Right ventricle myocardium superior (tissue), 1 donor: ENCODE measurements around the gene APOB. TPM values are rescaled to one million over a fixed set of nuclear protein-coding genes. Genes with fewer than 3 reads are reported as not detected.

Experiments
- ATAC-seq: fragments of 200-7000 bp; cut with Tn5 transposase; one replicate; pipeline ENCODE4 v1.9.1; 2020; ENCODE audit warnings: mild to moderate bottlenecking; ENCODE audit not compliant: poor library complexity
- DNase-seq: peaks from one replicate; pipeline ENCODE4 v3.0.0-alpha.2; 2020
- intact Hi-C: fragments of 100-400 bp; cut with DNase I; formaldehyde crosslinking; loops from one replicate; pipeline ENCODE4 v1.11.2; 2022
- total RNA-seq: library from RNA; stranded (reverse); fragmentation: NEBNext Ultra II Directional; extraction: Animal tissue kit (Norgen Biotek cat#: 25700); gene quantifications from one replicate; pipeline ENCODE4 v1.2.1, GENCODE V29; 2021
- donor health status: DM: no; HTN: yes; CAD: no; lungs with severe emphysema.

APOB gene
- total RNA-seq, 1 donor from 2014 or later: 8.5 TPM

DNA sequence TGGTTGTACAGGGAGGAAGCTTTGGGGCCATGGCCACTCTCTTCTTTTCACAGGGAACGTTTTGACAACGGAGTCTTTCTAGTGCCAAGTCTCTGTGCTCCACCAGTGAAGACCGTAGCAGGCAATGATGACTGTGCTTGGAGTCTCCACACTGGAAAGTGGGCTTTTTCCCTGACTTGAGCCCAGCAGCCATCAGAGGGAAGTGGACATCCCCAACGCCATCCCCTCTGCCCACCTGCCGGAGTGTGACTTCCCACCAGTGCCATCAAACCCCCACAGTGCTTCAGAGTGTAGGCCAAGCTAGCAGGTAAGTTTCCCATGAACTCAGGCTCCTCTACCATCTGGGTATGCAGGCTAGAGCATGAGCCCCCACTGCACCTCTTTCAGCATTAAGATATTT, 78.7 kb downstream of the APOB start:
- intact Hi-C loops: no loop called here
- no peak for DNase-seq
- no peak for ATAC-seq

DNA sequence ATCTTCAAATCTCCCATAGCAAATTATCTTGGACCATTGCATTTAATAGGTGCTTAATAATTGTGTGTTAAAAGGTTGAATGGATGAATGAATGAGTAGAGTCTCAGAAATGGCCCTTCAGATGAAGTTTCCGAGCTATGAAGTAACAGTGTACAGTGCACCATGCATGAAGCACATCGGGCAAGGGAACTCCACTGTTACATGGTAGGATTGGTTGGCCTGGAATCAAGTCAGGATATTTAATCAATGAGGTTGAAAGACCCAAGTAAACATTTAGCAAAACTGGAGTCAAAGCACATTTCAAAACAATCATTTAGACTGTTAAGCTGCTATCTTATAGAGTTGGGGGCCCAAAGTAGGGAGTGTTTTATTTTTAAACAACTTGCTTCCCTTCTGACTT, 80.0 kb downstream of the APOB start:
- ATAC-seq (no peak), DNase-seq (no peak)
- intact Hi-C loops: loop anchor here (2.0 kb wide), 1 partner anchor 301 kb away; no protein-coding TSS in a partner anchor

- DNase-seq (peak; percentile 74), ATAC-seq (peak; percentile 78)
- intact Hi-C loops: loop anchor here (2.0 kb wide), 1 partner anchor 300 kb away; no protein-coding TSS in a partner anchor
These were observed 80.8 kb downstream of the APOB start for GRCh38 chr2:20962939-20963557.

- DNase-seq: no peak
- ATAC-seq: no peak
These were observed 82.0 kb downstream of the APOB start for GRCh38 chr2:20961858-20962257.

GRCh38 chr2:20960003-20960402, 83.9 kb downstream of the APOB start:
- intact Hi-C loops: no loop called here
- ATAC-seq: no peak
- DNase-seq: no peak

More at GRCh38 chr2:20961858-20962257, 82.0 kb downstream of the APOB start:
- intact Hi-C loops: loop anchor here (2.0 kb wide), 1 partner anchor 299 kb away; no protein-coding TSS in a partner anchor

DNA sequence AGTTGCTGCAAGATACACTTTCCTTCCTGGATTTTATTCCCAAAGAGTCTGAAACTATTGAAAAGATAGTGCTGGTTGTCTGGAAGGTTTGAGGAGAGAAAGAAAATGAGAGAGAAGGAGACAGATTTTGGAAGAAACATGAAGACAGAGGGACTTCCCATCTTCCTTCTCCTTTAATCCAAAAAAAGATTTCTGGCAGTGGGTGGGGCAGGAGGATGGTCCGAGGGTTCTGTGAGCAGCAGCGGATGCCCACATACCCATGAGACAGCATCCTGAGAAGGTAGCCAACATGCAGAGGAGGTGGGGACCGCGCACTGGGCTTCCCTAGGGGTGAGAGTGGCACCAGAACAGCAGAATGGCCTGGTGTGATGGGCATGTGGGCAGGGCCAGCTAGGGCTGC, 84.6 kb downstream of the APOB start:
- DNase-seq (no peak), ATAC-seq (no peak)
- intact Hi-C loops: no loop called here

DNA sequence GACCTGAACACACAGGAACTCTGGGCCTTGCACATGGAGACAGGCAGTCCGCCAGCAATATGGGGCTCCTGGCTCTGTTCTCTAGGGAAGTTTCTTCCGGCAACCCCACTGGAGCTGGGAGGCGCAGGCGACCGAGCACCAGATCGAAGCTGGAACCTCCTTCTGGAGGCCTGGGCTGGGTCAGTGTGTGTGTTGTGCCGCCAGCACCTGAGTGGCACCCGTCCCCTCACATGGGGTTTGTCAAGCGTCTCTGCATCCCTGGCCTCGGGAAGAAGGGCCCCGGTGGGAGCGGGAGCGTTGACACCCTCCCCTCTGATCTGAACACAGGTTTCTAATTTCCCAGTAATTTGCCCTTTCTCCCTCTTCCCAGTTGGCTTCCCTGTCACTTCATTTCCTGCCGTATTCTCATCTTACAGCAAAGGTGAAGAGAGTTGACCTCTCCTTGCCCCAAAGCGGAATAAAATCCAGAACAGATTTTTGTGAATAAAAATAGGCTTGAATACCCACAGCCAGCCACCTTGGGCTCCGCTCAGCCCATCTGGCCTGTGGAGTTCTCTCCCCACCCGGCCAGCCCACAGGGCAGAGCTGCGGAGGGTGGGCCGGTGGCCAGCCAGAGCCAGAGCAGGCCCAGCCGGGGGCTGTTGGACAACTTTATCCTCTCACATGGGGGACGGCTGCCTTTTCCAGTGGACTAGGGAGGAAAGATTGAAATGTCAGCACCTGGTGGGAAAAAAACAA, 85.9 kb downstream of the APOB start:
- intact Hi-C loops: no loop called here
- DNase-seq: no peak
- ATAC-seq: no peak

DNA sequence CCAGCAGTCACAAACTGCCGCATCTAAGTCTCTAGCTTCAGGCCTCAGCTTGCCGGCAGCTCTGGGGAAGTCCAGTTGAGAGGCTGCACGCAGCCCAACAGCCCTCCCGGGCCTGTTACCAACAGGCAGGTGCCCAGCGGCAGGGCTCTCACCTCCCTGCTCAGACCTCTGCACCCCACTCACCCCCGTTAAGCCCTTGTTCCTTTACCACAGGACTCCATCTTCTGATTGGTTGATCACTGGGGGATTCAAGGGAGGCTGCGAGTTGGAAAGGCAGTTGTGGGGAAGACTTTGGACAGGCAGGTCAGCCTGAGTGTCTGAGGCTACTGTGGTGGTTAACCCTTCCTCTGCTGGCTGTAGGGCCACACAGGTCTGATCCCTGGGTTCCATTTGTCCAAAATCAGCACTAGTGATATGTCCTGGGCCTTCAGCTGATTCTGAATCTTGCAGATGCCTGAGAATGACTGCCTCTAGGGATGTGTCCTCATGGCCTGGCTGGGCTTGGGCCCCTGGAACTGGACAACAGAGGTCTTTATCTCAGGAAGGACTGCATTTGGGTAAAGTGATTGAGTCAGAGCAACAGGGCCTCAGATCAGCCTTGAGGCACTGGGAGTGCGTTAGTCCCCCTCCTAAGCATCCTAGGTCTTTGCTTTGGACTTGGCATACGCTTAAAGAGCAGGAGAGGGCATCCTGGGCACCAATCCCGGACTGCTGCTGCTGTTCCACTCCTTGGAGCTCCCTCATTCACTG, 88.4 kb downstream of the APOB start:
- DNase-seq (no peak), ATAC-seq (no peak)
- intact Hi-C loops: no loop called here

DNA sequence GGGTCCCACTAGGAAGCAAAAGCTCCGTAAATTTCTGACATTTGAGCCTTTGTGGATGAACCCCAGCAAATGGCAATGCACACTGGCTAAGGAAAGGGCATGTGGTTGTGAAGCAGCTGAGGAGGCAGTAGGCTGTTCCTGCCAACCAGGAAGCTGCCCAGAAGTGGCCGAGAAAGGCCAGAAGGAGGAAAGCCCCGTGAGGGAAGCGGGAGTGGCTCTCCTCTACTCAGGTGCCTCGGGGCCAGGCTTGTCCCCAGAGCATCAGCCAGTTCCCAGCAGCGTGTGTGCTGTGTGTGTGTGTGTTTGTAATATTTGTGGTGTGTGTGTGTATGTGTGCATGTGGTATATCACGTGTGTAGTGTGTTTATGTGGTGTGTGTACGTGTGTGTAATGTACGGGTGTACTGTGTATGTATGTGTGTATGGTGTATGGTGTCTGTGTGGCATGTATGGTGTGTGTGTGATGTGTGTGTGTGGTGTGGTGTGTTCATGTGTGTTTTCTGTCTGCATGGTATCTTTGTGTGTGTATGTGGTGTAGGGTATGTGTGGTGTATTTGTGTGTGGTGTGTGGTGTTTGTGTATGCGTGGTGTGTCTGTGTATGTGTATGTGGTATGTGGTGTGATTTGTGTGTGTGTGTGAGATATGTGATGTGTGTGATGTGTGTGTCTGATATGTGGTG, 90.6 kb downstream of the APOB start:
- DNase-seq: no peak
- intact Hi-C loops: no loop called here
- ATAC-seq: no peak

Other genes with a start within 250 kb of the APOB start
- gene LDAH, start 221.0 kb downstream of the APOB start, total RNA-seq: 7.0 TPM
- gene TDRD15, start 79.9 kb upstream of the APOB start, total RNA-seq: not detected